ENCODE data around the gene FUT9. TPM values are rescaled to one million over a fixed set of nuclear protein-coding genes. Genes with fewer than 3 reads are reported as not detected.

Gene FUT9
- total RNA-seq, 2 experiments from 2014 or later = not detected

DNA sequence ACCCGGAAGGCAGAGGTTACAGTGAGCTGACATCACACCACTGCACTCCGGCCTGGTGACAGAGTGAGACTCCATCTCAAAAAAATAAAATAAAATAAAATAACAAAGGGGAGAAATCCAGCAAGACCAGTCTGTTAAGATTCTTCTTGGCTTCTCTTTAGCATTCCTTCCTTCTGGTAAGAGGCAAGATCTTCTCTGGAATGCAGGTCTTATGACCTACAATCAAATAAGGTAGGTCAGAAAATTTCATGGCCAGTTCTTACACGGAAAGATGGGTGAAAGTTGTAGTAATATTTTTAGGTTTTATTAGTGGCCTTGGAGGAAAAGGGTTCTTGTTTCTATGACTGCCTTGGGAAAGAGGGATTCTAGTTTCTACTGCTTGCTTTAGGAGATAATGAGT lies 180.9 kb downstream of the FUT9 start:
- no peaks in the 10 kb centered on the region for H3K27me3 Mint-ChIP-seq
- DNase-seq (no peak), ATAC-seq (ENCODE audit: poor library complexity) (no peak)
- Histone ChIP-seq H3K4me1 (ENCODE audit: insufficient read depth, low read length) (no peaks in the 10 kb centered on the region), H3K4me3 (ENCODE audit: low read length) (no peak overlapping the region), H3K27me3 (ENCODE audit: control insufficient read depth in 1 of 2, insufficient read depth in 2 of 2, low read length in 2 of 2) (no peaks in the 10 kb centered on the region), H3K36me3 (ENCODE audit: insufficient read depth, low read length) (no peaks in the 10 kb centered on the region), H3K9me3 (ENCODE audit: control insufficient read depth in 1 of 2, insufficient read depth in 1 of 2, low read length in 2 of 2) (no peaks in the 10 kb centered on the region), H3K27ac (ENCODE audit: low read depth in 1 of 2, low read length in 2 of 2) (no peak overlapping the region)
- peaks cover 6% of the 10 kb centered on the region for H3K9me3 Mint-ChIP-seq
- CTCF ChIA-PET = no interaction called here
- no peak overlapping the region for H3K4me3 Mint-ChIP-seq
- POLR2A ChIA-PET = no interaction called here
- no peaks in the 10 kb centered on the region for H3K4me1 Mint-ChIP-seq (ENCODE audit: low read depth)
- TF ChIP-seq, protein P1, sequence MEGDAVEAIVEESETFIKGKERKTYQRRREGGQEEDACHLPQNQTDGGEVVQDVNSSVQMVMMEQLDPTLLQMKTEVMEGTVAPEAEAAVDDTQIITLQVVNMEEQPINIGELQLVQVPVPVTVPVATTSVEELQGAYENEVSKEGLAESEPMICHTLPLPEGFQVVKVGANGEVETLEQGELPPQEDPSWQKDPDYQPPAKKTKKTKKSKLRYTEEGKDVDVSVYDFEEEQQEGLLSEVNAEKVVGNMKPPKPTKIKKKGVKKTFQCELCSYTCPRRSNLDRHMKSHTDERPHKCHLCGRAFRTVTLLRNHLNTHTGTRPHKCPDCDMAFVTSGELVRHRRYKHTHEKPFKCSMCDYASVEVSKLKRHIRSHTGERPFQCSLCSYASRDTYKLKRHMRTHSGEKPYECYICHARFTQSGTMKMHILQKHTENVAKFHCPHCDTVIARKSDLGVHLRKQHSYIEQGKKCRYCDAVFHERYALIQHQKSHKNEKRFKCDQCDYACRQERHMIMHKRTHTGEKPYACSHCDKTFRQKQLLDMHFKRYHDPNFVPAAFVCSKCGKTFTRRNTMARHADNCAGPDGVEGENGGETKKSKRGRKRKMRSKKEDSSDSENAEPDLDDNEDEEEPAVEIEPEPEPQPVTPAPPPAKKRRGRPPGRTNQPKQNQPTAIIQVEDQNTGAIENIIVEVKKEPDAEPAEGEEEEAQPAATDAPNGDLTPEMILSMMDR (IDR thresholded peaks at IDR 0.05) = no peak
- H3K27ac Mint-ChIP-seq = no peak overlapping the region
- intact Hi-C loops (cut with DNase I, micrococcal nuclease) = no loop called here
- no peaks in the 10 kb centered on the region for H3K36me3 Mint-ChIP-seq (ENCODE audit: low read depth)

DNA sequence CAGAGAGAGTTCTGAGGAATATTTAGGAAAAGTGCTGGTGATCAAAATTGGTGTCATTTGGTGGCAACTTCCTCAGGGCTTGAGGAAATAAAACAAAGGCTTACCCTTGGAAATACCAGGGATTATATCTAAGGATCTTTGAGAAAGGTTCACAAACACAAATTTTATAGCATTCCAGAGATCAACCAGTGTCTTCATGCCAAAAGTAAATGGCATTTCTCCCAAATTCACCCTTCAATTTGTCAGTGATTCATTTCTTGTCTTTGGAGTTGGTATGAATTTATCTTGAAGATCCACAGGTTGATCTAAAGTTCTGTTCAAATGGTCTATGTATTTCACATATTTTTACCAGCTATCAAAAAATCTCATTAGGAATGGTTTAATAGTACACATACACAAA lies 181.5 kb downstream of the FUT9 start:
- POLR2A ChIA-PET = no interaction called here
- Mint-ChIP-seq H3K36me3 (ENCODE audit: low read depth) (no peaks in the 10 kb centered on the region), H3K27ac (no peak overlapping the region), H3K27me3 (no peaks in the 10 kb centered on the region), H3K4me1 (ENCODE audit: low read depth) (no peaks in the 10 kb centered on the region), H3K4me3 (no peak overlapping the region), H3K9me3 (peaks cover 6% of the 10 kb centered on the region)
- no peak overlapping the region for H3K27ac ChIP-seq (ENCODE audit: low read depth in 1 of 2, low read length in 2 of 2)
- TF ChIP-seq, protein P1 (IDR thresholded peaks at IDR 0.05) = no peak
- intact Hi-C loops (cut with DNase I, micrococcal nuclease) = no loop called here
- ATAC-seq (ENCODE audit: poor library complexity) (no peak), DNase-seq (no peak)
- no peak overlapping the region for H3K4me3 ChIP-seq (ENCODE audit: low read length)
- CTCF ChIA-PET = no interaction called here
- no peaks in the 10 kb centered on the region for H3K4me1 ChIP-seq (ENCODE audit: insufficient read depth, low read length)
- H3K27me3 ChIP-seq (ENCODE audit: control insufficient read depth in 1 of 2, insufficient read depth in 2 of 2, low read length in 2 of 2) = no peaks in the 10 kb centered on the region
- no peaks in the 10 kb centered on the region for H3K36me3 ChIP-seq (ENCODE audit: insufficient read depth, low read length)
- no peaks in the 10 kb centered on the region for H3K9me3 ChIP-seq (ENCODE audit: control insufficient read depth in 1 of 2, insufficient read depth in 1 of 2, low read length in 2 of 2)

DNA sequence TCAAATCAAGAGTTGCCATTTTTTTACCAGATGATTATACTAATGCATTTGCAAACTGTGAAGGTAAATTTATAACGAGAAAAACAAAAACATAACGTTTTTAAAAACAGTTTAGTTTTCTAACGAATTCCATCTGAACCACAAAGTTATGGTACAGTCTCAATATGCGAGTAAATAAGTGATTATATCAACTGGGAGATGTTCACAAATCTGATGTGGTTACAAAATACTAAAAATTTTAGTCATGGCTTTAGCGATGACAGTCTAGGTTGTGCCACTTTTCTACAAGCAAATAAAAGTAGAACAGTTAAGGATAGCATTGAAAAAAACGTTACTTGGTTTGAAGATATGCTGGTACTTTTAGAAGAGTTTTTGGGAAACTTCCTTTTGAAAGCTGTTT lies 186.8 kb downstream of the FUT9 start:
- DNase-seq = no peak
- TF ChIP-seq, protein P1 (IDR thresholded peaks at IDR 0.05) = no peak
- Mint-ChIP-seq H3K27ac (no peak overlapping the region), H3K4me1 (ENCODE audit: low read depth) (no peaks in the 10 kb centered on the region), H3K9me3 (peaks cover 6% of the 10 kb centered on the region), H3K27me3 (no peaks in the 10 kb centered on the region), H3K36me3 (ENCODE audit: low read depth) (no peaks in the 10 kb centered on the region), H3K4me3 (no peak overlapping the region)
- Histone ChIP-seq H3K27ac (ENCODE audit: low read depth in 1 of 2, low read length in 2 of 2) (no peak overlapping the region), H3K36me3 (ENCODE audit: insufficient read depth, low read length) (no peaks in the 10 kb centered on the region), H3K4me1 (ENCODE audit: insufficient read depth, low read length) (no peaks in the 10 kb centered on the region), H3K27me3 (ENCODE audit: control insufficient read depth in 1 of 2, insufficient read depth in 2 of 2, low read length in 2 of 2) (no peaks in the 10 kb centered on the region), H3K4me3 (ENCODE audit: low read length) (no peak overlapping the region), H3K9me3 (ENCODE audit: control insufficient read depth in 1 of 2, insufficient read depth in 1 of 2, low read length in 2 of 2) (no peaks in the 10 kb centered on the region)
- ChIA-PET POLR2A (no interaction called here), CTCF (no interaction called here)
- intact Hi-C loops (cut with DNase I, micrococcal nuclease) = no loop called here
- no peak for ATAC-seq (ENCODE audit: poor library complexity)
